NCI-H226 (cell line): Measurements from ENCODE around the gene ACAP3.

Experiments
- DNase-seq: peaks from one replicate; pipeline ENCODE4 v3.0.0-alpha.2; 2015

The ACAP3 gene, protein sequence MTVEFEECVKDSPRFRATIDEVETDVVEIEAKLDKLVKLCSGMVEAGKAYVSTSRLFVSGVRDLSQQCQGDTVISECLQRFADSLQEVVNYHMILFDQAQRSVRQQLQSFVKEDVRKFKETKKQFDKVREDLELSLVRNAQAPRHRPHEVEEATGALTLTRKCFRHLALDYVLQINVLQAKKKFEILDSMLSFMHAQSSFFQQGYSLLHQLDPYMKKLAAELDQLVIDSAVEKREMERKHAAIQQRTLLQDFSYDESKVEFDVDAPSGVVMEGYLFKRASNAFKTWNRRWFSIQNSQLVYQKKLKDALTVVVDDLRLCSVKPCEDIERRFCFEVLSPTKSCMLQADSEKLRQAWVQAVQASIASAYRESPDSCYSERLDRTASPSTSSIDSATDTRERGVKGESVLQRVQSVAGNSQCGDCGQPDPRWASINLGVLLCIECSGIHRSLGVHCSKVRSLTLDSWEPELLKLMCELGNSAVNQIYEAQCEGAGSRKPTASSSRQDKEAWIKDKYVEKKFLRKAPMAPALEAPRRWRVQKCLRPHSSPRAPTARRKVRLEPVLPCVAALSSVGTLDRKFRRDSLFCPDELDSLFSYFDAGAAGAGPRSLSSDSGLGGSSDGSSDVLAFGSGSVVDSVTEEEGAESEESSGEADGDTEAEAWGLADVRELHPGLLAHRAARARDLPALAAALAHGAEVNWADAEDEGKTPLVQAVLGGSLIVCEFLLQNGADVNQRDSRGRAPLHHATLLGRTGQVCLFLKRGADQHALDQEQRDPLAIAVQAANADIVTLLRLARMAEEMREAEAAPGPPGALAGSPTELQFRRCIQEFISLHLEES

GRCh38 chr1:1307923-1308755 lies at the start of gene ACAP3, which contains the start of gene PUSL1:
TSS of gene ACAP3 (minus strand) at chr1:1307930. CDS start at chr1:1307815, 115 bp downstream.
TSS of gene PUSL1 (plus strand) at chr1:1308597. CDS start at chr1:1308644, 47 bp downstream.
- peak; percentile 94 for DNase-seq

- DNase-seq = no peak
These were observed 49.2 kb upstream of the ACAP3 start for GRCh38 chr1:1356796-1357401.

- no peak for DNase-seq
These were observed 48.6 kb upstream of the ACAP3 start for GRCh38 chr1:1356166-1356795.

DNA sequence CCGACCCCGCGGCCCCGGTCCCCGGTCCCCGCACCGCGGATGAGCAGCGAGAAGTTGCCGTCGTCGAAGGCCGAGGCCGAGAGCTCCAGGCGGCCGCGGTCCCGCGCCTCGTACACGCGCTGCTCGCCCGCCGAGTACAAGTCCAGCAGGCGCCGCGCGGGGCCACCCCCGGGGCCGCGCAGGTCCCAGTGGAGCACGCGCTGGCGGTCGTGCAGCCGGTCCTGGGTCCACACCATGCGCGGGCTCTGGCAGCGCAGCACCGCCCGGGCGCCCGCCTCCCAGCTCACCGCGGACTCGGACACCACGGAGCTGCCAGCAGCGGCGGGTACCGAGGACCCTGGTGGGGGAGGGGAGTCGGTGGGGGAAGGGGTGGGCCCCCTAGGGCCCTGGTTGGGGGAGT lies 47.7 kb upstream of the ACAP3 start:
- no peak for DNase-seq

DNA sequence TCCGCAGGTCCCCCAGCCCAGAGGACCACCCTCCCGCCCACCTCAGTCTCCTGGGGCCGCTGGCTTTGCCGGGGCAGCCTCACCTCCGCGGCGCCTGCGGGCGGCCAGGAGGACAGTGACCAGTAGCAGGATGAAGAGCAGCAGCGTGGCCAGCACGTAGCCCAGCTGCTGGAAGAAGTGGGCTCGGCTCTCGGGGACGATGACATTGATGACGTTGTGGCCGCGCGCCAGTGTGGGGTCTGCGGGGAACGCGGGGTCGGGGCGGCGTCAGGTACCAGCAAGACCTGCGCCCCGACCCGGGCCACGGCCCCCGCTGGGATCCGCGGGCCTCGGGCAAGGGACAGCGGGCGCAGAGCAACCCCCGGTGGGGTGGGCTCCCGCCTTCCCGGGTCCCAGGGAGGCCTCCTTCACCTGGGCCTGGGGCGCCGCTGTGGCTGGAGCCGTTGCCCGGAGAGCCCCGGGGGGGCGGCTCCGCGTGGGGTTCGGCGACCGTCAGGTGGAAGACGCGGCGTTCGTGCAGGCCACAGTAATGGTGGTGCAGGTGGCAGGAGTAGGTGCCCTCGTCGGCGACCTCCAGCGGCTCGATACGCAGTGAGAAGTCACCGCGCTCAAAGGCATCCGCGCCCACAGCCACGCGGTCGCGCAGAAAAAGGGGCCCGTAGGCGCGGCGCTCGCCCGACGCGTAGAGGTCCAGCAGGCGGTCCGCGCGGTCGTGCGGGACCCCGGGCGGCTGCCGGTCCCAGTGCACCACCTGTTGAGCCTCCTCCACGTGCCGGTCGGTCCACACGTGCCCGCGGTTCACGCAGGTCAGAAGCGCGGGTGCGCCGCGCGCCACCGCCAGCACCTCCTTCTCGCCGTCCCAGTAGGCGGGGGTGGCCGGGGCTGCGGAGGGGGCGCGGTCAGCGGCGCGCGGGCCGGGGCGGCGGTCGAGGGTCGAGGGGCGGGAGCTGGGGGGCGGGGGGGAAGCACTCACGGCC lies 46.8 kb upstream of the ACAP3 start:
- DNase-seq = no peak

GRCh38 chr1:1353389-1354151 lies 45.8 kb upstream of the ACAP3 start:
- no peak for DNase-seq

DNA sequence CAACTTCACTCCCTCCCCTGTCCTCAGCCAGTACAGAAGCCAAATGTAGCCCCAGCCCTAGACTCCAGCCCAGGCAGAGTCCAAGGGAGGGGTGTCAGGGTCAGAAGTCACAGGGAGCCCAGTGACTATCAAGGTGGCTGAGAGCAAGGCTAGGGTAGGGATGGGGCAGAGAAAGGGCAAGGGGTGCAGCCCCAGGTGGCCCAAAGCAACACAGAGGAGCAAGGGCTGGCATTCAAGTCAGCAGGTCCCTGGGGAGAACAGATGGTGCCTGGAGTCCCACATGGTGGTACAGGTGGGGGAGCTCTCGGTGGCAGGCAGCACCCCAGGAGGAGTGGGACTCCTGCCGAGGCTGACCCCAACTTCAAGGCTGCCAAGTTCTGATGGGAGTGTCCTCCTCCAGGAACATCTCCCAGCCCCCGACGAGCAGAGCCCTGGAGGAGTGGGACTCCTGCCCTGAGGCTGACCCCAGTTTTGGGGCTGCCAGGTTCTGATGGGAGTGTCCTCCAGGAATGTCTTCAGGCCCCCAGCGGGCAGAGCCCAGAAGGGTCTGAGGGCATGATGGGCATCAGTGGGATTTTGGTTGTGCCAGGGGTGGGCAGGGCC lies 45.2 kb upstream of the ACAP3 start:
- no peak for DNase-seq

DNA sequence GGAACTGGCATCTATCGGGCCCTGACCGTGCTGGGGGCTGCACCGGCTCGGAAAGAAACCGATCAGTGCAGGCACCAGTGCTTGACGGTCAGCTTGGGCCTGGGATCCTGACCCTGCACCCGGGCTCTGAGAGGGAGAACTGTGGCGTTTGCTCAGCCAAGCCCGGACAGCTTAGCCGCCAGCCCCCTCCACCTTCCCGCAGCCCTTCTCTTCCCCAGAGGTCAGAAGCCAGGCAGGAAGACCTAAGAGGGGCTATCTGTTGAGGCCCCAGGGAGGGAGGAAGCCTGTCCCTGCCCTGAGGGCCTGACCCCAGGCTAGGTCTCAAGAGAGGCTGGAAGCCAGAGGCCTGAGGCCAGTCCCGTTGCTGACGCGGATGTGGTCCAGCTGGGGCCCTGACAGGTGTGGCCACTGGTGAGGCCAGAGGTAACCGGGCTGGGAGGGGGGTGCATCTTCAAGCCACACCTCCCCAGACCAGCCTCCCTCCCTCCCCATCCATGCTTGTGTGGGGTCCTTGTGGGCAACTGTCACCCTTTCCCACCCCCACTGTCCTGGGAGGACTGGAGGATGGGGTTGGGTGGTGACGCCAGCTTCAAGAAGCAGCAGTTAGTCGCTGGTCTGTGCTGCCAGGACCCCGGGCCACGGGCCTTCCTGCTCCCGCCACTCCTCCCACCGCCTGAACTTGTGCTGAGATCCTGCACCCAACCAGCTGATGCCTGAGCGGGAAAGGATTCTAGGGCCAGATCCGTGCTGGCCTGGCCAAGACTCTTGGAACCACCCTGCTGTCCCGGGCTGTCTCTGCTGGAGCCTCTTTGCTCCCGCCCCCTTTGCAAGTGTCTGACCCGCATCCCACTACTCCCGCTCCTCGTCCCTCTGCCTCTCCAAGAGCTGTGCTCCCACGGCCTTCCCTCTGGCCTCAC lies 44.0 kb upstream of the ACAP3 start:
- no peak for DNase-seq

- peak; percentile 48 for DNase-seq
These were observed 41.7 kb upstream of the ACAP3 start, which contains the start of gene DVL1 for GRCh38 chr1:1349256-1350012. TSS of gene DVL1 (minus strand) at chr1:1349418. CDS start at chr1:1349065, 353 bp downstream.

DNA sequence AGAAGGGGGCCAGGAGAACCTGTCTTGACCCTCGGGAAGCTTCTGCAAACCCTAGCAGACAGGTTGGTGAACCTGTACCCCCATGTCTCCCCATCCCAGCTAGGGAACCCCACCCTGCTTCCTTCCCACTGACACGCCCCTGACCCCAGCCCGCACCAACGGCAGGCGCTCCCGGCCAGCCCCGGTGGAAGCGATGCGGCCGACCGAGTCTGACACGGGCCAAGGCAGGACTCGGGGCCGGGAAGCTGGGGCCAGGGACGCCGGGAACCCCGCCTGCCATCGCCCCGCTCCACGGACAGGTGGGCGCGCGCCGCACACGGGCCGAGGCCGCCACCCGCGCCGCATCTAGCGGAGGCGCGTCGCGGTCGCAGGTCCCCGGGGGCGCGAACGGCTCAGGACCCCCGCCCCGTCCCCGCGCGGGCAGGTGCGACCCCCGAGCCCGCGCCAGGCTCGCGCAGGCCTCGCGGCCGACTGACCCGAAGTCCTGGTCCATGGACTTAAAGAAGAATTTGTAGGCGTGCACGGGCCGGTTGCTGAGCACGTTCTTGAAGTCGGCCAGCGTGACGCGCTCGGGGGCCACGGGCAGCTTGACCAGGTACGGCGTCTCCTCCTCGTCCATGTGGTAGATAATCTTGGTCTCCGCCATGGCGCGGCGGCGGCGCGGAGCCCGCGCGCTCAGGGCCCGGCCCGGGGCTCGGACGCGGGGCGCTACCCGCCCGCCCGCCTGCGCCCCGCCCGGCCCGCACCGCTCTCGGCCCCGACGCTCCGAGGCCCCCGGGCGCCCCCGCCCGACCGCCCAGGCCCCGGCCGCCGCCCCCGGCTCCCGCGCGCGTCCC lies 40.9 kb upstream of the ACAP3 start:
- DNase-seq = no peak

DNA sequence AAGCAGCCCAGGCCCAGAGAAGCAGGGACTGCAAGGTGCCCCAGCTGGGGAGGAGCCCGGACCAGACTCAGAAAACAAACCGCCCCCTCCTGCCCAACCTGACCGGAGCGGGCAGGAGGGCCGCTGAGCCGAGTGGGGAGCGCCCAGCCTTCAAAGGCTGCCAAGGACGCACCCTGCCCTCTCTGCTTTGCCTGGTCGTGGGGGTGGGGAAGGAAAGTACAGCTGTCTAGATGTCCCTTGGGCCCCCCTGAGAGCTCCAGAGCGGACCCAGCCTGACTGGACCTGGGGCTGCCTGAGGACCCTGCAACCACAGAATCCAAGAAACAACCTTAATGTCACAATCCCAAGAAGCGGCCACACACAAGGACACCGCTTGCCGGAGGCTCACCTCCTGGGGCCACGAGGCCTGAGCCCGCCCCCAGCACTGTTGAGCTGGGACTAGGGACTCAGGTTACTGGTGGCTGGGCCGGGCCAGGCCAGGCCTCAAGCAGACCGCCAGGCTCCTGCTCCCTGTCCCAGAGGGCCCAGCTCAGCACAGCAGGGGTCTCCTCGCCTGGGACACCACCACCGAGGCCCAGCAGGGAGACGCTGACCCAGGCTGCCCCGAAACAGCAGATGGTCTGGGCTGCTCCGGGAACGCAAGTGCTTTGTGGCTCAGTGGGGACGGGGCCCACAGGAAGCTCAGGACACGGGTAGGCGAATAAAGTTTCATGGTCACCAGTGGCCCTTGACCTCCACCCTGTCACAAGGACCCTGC lies 40.1 kb upstream of the ACAP3 start:
- DNase-seq = peak; percentile 12

DNA sequence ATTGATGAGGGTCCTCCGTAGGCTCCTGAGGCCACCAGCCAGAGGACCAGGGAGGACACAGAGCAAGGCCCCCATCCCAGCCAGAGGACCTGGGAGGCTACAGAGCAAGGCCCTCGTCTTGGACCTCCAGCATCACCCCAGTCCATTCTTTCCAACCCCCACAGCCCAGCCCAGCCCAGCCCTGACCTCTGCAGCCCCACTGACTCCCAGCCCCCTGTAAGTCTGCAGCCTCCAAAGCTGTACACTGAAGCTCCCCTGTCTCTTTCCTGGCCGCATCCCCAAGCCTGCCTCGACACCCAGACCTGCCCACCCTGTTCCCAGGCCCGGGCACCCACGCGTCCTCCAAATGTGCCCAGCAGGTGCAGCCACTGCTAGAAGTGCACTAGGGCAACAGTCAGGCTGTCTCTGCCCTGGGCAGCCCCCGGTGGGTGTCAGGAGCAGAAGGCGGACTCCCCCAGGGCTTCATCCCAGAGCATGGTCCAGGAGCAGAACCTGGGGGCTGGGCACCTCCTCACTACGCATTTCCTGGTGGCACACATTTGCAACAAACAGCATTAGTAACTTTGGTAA lies 39.4 kb upstream of the ACAP3 start:
- no peak for DNase-seq

DNA sequence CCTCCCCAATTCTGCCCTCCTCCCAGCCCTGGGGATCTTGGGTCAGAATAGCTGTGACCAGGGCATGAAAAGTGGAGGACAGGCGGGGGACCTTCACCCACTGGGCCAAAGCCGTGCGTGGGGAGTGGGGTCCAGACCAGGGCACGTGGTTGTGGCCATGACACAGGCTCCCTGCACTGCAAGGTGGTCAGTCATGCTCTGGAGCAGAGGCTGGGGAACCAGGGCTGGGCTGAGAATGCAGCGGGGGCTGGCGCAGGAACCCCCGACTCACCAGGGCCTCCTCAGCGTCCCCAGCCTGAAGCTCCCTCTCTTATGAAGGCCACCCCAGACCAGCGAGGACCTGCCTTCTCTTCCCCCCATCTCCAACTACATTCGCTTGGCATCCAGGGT lies 38.8 kb upstream of the ACAP3 start:
- no peak for DNase-seq

DNA sequence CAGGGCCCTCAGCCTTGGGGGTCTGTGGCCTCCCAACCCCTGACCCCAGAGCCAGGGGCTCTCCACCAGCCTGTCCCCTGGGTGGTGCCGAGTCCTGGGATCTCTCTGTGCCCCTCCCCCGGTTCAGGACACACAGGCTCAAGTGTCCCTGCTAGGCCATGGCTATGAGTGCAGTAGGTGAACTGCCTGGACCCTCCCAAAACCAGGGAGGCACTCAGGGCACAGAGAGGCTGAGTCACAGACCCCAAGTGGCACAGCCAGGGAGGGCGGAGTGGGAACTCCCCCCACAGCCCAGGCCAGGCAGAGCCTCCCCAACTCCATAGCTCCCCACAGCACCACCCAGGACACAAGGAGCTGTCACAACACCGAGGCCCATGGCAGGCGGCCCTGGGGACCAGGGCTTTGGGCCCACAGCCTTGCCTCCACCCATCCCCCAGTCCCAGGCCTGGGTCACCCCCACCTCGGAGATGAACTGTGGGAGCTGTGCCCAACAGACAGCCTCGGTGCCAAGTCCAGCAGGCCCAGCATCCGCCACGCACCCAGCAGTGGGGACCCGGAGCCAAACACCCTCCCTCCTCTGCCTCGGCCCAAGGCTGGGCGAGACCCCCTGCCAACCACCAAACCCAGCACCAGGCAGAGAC lies 38.2 kb upstream of the ACAP3 start:
- DNase-seq = no peak

GRCh38 chr1:1345384-1345783 lies 37.7 kb upstream of the ACAP3 start:
- DNase-seq = peak; percentile 65
